Spleen (tissue), 7 donors: ENCODE data around the gene BICDL2.

Source experiments
- POLR2A ChIP-seq, 3 donors: fragments of 450-650 bp; IDR thresholded peaks; one replicate each; pipeline ENCODE4 v1.5.1; 2017; ENCODE audit warnings: antibody characterized with exemption in 3 of 3, mild to moderate bottlenecking in 1 of 3
- TF ChIP-seq, protein P1 (sequence below), 11 experiments: fragments of 200-600 bp in 7 of 11; fragments of 450-650 bp in 4 of 11; sonication (generic) in 4 of 11; IDR thresholded peaks in 8 of 11; conservative IDR thresholded peaks in 3 of 11; 1 replicate in 7 of 11; 2 replicates in 4 of 11; pipeline versions ENCODE4 v1.4.0 to v1.8.0; 2016 to 2021; ENCODE audit warnings: antibody characterized with exemption in 11 of 11, inconsistent platforms in 4 of 11, mild to moderate bottlenecking in 1 of 11
- donor health status: DM: no; HTN: no; CAD: no; lungs with moderate emphysema.
- donor health status: DM: no; HTN: no; CAD: no.
- donor health status: DM: no; HTN: no; CAD: no.

DNA sequence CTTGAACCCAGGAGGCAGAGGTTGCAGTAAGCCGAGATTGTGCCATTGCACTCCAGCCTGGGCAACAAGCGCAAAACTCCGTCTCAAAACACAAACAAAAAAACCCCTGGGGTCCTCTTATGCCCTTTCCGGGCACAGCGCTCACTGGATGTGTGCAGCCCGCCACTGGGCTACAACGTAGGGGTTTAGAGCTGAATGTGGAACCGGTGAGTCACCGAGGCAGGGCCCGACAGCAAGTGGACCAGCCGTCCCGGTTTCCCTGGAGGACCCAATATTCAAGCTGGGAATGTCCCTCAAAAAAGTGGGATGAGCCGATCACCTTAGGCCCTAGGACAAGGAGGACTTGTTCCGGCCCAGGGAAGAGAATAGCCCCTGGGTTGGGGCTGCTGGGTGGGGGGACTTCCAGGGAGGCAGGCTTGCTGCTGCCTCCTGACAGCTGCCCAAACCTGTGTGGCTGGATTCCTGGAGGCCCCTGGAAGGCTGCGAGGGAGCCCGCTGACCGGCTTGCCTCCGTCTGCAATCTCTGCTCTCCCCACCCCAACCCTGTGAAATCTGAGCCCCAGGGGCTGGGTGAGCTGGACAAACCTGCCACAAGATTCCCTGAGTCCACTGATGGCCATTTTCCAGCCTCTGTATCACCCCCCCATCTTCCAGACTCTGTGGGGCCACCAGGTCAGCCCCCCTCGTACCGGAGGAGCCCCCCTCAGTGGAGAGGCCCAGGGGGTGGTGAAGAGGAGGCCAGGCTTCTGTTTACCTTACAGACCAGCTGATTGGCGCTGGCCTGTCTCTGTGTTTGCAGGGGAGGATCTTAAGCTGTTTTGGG lies 27.0 kb downstream of the BICDL2 start:
- TF ChIP-seq, protein P1, sequence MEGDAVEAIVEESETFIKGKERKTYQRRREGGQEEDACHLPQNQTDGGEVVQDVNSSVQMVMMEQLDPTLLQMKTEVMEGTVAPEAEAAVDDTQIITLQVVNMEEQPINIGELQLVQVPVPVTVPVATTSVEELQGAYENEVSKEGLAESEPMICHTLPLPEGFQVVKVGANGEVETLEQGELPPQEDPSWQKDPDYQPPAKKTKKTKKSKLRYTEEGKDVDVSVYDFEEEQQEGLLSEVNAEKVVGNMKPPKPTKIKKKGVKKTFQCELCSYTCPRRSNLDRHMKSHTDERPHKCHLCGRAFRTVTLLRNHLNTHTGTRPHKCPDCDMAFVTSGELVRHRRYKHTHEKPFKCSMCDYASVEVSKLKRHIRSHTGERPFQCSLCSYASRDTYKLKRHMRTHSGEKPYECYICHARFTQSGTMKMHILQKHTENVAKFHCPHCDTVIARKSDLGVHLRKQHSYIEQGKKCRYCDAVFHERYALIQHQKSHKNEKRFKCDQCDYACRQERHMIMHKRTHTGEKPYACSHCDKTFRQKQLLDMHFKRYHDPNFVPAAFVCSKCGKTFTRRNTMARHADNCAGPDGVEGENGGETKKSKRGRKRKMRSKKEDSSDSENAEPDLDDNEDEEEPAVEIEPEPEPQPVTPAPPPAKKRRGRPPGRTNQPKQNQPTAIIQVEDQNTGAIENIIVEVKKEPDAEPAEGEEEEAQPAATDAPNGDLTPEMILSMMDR (IDR thresholded peaks at IDR 0.05 in 8 of 11, conservative IDR thresholded peaks at IDR 0.05 in 3 of 11) = no peak
- no peak for TF ChIP-seq POLR2A (IDR thresholded peaks at IDR 0.05)
